Esophagus muscularis mucosa (tissue), 4 donors: ENCODE results near the gene GNMT.

ENCODE experiments used
- EP300 ChIP-seq: sonication (generic); formaldehyde crosslinking; IDR thresholded peaks from one replicate; pipeline ENCODE4 v1.6.1; 2017; ENCODE audit warnings: antibody characterized with exemption
- POLR2A ChIP-seq: fragments of 450-650 bp; IDR thresholded peaks from one replicate; pipeline ENCODE4 v1.6.1; 2017; ENCODE audit warnings: antibody characterized with exemption, moderate library complexity, mild to moderate bottlenecking, low read depth
- POLR2AphosphoS5 ChIP-seq, 2 donors: sonication (generic); formaldehyde crosslinking; IDR thresholded peaks; one replicate each; pipeline ENCODE4 v1.6.1; 2017; ENCODE audit warnings: antibody characterized with exemption in 2 of 2
- TF ChIP-seq, protein P1 (sequence below), 3 experiments: fragments of 200-600 bp in 2 of 3; fragments of 450-650 bp in 1 of 3; sonication (generic) in 2 of 3; IDR thresholded peaks; one replicate each; pipeline ENCODE4 v1.5.1; 2017 to 2019; ENCODE audit warnings: antibody characterized with exemption in 3 of 3, mild to moderate bottlenecking in 2 of 3, moderate library complexity in 1 of 3

- TF ChIP-seq POLR2A (no peak), POLR2AphosphoS5 (IDR thresholded peaks at IDR 0.05) (no peak), EP300 (no peak)
- TF ChIP-seq, protein P1, sequence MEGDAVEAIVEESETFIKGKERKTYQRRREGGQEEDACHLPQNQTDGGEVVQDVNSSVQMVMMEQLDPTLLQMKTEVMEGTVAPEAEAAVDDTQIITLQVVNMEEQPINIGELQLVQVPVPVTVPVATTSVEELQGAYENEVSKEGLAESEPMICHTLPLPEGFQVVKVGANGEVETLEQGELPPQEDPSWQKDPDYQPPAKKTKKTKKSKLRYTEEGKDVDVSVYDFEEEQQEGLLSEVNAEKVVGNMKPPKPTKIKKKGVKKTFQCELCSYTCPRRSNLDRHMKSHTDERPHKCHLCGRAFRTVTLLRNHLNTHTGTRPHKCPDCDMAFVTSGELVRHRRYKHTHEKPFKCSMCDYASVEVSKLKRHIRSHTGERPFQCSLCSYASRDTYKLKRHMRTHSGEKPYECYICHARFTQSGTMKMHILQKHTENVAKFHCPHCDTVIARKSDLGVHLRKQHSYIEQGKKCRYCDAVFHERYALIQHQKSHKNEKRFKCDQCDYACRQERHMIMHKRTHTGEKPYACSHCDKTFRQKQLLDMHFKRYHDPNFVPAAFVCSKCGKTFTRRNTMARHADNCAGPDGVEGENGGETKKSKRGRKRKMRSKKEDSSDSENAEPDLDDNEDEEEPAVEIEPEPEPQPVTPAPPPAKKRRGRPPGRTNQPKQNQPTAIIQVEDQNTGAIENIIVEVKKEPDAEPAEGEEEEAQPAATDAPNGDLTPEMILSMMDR (IDR thresholded peaks at IDR 0.05): no peak
Measured at GRCh38 chr6:42966571-42966970, 6.0 kb downstream of the GNMT start.
